ENCODE results near the gene MAP3K1. TPM values are rescaled to one million over a fixed set of nuclear protein-coding genes. Genes with fewer than 3 reads are reported as not detected.

MAP3K1 gene
- total RNA-seq, 1 donor from 2014 or later: 10.3 TPM

DNA sequence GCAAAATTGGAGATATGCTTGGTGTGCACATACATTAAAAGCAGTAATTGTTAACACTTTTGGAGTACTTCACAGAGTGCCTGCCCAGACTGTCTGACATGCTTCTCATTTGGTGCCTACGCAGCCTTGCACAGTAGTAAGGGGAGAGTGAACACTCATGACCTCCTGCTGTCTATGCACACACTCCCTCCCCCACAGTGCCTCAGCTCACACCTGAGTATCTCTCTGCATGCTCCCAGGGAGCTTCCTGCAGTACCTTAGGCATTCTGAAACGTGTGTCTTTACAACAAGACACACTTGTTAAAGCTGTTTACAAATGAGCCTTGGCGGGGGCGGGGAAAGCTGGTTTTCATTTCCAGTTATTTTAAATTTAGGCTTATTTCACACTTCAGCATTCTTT, 18.0 kb downstream of the MAP3K1 start:
- no peak for FAIRE-seq
- TF ChIP-seq, protein P1, sequence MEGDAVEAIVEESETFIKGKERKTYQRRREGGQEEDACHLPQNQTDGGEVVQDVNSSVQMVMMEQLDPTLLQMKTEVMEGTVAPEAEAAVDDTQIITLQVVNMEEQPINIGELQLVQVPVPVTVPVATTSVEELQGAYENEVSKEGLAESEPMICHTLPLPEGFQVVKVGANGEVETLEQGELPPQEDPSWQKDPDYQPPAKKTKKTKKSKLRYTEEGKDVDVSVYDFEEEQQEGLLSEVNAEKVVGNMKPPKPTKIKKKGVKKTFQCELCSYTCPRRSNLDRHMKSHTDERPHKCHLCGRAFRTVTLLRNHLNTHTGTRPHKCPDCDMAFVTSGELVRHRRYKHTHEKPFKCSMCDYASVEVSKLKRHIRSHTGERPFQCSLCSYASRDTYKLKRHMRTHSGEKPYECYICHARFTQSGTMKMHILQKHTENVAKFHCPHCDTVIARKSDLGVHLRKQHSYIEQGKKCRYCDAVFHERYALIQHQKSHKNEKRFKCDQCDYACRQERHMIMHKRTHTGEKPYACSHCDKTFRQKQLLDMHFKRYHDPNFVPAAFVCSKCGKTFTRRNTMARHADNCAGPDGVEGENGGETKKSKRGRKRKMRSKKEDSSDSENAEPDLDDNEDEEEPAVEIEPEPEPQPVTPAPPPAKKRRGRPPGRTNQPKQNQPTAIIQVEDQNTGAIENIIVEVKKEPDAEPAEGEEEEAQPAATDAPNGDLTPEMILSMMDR (IDR thresholded peaks at IDR 0.05; ENCODE audit: insufficient read depth, low read length, severe bottlenecking): no peak
- no peak for DNase-seq (ENCODE audit: low read depth)

DNA sequence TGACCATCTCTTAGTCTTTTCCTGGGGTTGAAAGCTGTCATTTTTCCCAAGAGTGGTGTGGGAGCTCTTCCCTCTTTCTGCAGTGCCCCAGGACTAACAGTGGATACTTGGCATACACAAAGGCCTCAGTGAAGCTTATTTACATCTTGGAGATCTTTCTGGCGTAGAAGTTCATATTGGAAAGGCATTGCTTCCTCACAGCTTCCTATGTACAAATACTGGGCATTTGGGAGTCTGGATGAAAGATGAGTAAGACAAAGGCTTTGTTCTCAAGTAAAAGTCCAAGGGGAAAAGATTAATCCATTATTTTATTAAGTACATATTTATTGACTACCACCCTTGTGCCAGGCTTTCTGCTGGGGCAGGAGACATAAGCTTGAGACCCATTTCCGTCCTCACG, 22.0 kb downstream of the MAP3K1 start:
- DNase-seq (ENCODE audit: low read depth): no peak
- Histone ChIP-seq H3K36me3 (ENCODE audit: control insufficient read depth, insufficient read depth, low read length) (no peaks in the 10 kb centered on the region), H3K4me3 (ENCODE audit: low read depth, low read length) (no peak overlapping the region), H3K27me3 (ENCODE audit: control insufficient read depth, insufficient read depth, low read length) (no peaks in the 10 kb centered on the region)
- no peak for FAIRE-seq
- TF ChIP-seq, protein P1 (IDR thresholded peaks at IDR 0.05; ENCODE audit: insufficient read depth, low read length, severe bottlenecking): no peak

More for the DNA sequence above, 18.0 kb downstream of the MAP3K1 start:
- H3K36me3 ChIP-seq (ENCODE audit: control insufficient read depth, insufficient read depth, low read length): no peaks in the 10 kb centered on the region
- no peaks in the 10 kb centered on the region for H3K27me3 ChIP-seq (ENCODE audit: control insufficient read depth, insufficient read depth, low read length)
- H3K4me3 ChIP-seq (ENCODE audit: low read depth, low read length): no peak overlapping the region

DNA sequence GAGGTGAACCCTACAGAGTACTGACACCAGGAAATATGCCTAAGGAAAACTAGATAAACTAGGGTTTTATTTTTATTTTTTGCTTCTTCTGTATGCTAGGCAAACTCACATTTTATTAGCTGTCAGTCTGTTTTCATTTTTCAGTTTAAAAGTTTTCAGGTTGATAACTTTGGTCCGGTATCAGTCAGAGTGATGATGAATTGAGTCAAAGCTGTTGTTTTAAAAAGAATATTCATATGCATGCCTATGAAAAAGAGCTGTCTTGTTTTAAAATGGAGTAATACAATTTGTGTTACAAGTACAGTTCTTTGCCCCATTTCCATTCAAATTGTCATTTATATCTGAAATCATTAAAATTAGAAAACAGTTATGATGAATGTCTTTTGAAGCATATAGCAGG, 22.6 kb downstream of the MAP3K1 start:
- DNase-seq (ENCODE audit: low read depth): no peak
- no peak for FAIRE-seq
- TF ChIP-seq, protein P1 (IDR thresholded peaks at IDR 0.05; ENCODE audit: insufficient read depth, low read length, severe bottlenecking): no peak

DNA sequence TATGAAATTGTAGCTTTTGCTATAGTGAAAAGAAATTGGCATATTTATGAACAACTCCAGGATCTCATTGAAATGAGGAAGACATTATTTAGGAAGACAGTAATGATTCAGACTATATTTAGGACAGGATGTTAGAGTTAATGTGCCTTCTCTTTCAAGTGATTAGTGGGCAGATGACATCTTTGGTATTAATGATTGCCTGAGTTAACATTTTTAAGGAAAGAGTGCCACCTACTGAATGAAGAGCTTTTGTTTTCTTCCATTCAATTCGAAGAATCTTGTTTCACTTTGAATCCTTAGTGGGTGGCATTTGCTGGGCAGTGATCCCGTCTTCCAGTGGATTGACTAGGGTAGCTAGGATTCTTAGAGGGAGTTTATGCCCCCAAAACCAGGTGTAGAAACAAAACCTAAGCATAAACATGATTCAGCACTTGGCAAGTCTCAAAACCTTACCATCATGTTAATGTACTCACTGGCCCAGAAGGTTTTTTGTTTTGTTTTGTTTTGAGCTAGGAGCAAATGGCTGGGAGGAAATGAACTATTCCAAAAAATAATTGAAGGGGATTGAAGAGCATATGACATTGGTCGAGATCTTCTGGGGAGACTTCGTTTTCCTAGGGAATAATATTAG, 23.2 kb downstream of the MAP3K1 start:
- Histone ChIP-seq H3K36me3 (ENCODE audit: control insufficient read depth, insufficient read depth, low read length) (no peaks in the 10 kb centered on the region), H3K4me3 (ENCODE audit: low read depth, low read length) (no peak overlapping the region), H3K27me3 (ENCODE audit: control insufficient read depth, insufficient read depth, low read length) (no peaks in the 10 kb centered on the region)
- DNase-seq (ENCODE audit: low read depth): peak; percentile 65
- no peak for FAIRE-seq
- TF ChIP-seq, protein P1 (IDR thresholded peaks at IDR 0.05; ENCODE audit: insufficient read depth, low read length, severe bottlenecking): peak; percentile 52

More for the DNA sequence above, 22.6 kb downstream of the MAP3K1 start:
- no peaks in the 10 kb centered on the region for H3K27me3 ChIP-seq (ENCODE audit: control insufficient read depth, insufficient read depth, low read length)
- no peaks in the 10 kb centered on the region for H3K36me3 ChIP-seq (ENCODE audit: control insufficient read depth, insufficient read depth, low read length)
- no peak overlapping the region for H3K4me3 ChIP-seq (ENCODE audit: low read depth, low read length)

DNA sequence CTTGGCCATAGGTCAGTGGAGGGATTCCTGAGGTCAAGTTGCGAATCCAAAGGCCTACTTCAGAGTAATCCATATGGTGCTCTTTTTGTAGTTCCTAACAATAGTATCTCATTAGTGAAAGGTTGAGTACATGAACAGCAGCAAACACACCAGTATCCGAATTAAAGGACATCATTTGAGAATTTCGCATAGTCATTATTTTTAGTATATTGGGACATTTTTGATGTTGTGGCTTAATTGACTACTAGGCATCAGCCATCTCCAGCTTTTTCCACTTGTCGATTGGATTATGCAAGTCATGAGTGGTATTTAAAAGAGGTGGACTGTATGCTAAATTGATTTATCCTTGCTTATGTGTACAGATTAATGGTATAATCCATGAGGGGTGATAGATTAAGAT, 23.7 kb downstream of the MAP3K1 start:
- TF ChIP-seq, protein P1 (IDR thresholded peaks at IDR 0.05; ENCODE audit: insufficient read depth, low read length, severe bottlenecking): no peak
- Histone ChIP-seq H3K27me3 (ENCODE audit: control insufficient read depth, insufficient read depth, low read length) (no peaks in the 10 kb centered on the region), H3K4me3 (ENCODE audit: low read depth, low read length) (no peak overlapping the region), H3K36me3 (ENCODE audit: control insufficient read depth, insufficient read depth, low read length) (no peaks in the 10 kb centered on the region)
- FAIRE-seq (no peak), DNase-seq (ENCODE audit: low read depth) (no peak)

DNA sequence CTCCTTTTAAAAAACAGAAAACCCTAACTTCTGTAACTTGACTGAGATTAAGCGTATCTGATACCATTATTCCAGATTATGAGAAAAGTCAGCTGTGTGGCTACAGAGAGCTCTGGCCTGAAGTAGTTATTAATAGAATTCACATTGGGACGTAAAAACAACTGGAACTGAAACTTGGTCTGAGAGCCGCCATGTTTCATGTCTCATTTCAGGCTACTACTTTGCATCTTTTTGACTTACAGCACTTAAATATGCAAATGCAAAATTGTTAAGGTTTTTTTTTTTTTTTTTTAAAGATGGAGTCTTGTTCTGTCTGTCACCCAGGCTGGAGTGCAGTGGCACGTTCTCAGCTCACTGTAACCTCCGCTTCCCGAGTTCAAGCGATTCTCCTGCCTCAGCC, 25.2 kb downstream of the MAP3K1 start:
- TF ChIP-seq, protein P1 (IDR thresholded peaks at IDR 0.05; ENCODE audit: insufficient read depth, low read length, severe bottlenecking): no peak
- FAIRE-seq: no peak
- Histone ChIP-seq H3K27me3 (ENCODE audit: control insufficient read depth, insufficient read depth, low read length) (no peaks in the 10 kb centered on the region), H3K36me3 (ENCODE audit: control insufficient read depth, insufficient read depth, low read length) (no peaks in the 10 kb centered on the region), H3K4me3 (ENCODE audit: low read depth, low read length) (no peak overlapping the region)
- DNase-seq (ENCODE audit: low read depth): no peak

Data from bronchial epithelial cell (primary cell).